GM12878 (cell line): ENCODE results near the gene MARS1. TPM values are rescaled to one million over a fixed set of nuclear protein-coding genes. Genes with fewer than 3 reads are reported as not detected.
A peak's percentile ranks its signal among the peaks of the same experiment; 100 is the strongest.

Source experiments
- ATF7 ChIP-seq: fragments of 450-650 bp; IDR thresholded peaks from 2 replicates; pipeline ENCODE4 v1.6.1; 2016; ENCODE audit warnings: low read depth, mild to moderate bottlenecking
- BACH1 ChIP-seq: fragments of 450-650 bp; IDR thresholded peaks from 2 replicates; pipeline ENCODE4 v1.6.1; 2017; ENCODE audit warnings: mild to moderate bottlenecking, borderline replicate concordance
- EZH2 ChIP-seq: IDR thresholded peaks from 2 replicates; pipeline ENCODE4 v1.6.1; 2012; ENCODE audit warnings: low read depth, mild to moderate bottlenecking, control low read depth, inconsistent platforms, low read length, borderline replicate concordance; ENCODE audit not compliant: control insufficient read depth
- FOXM1 ChIP-seq: IDR thresholded peaks from 2 replicates; pipeline ENCODE4 v1.6.1; 2012; ENCODE audit warnings: low read depth, mild to moderate bottlenecking, inconsistent platforms, low read length, moderate library complexity
- HSF1 ChIP-seq: fragments of 150-350 bp; IDR thresholded peaks from 2 replicates; pipeline ENCODE4 v1.6.1; 2014; ENCODE audit warnings: mild to moderate bottlenecking, low read depth, low read length
- IKZF1 ChIP-seq: fragments of 450-650 bp; conservative IDR thresholded peaks from 2 replicates; pipeline ENCODE4 v1.6.1; 2017; ENCODE audit warnings: antibody characterized with exemption, mild to moderate bottlenecking
- MEF2A ChIP-seq: IDR thresholded peaks from 2 replicates; pipeline ENCODE4 v1.6.1; 2011; ENCODE audit warnings: low read depth, mild to moderate bottlenecking, low read length, moderate library complexity; ENCODE audit not compliant: insufficient read depth
- NBN ChIP-seq: fragments of 450-650 bp; IDR thresholded peaks from 2 replicates; pipeline ENCODE4 v1.6.1; 2016
- PAX8 ChIP-seq: fragments of 450-650 bp; IDR thresholded peaks from 2 replicates; pipeline ENCODE4 v1.6.1; 2017; ENCODE audit warnings: mild to moderate bottlenecking, moderate library complexity
- PML ChIP-seq: IDR thresholded peaks from 2 replicates; pipeline ENCODE4 v1.6.1; 2012; ENCODE audit warnings: low read length, inconsistent platforms
- POLR2AphosphoS5 ChIP-seq: IDR thresholded peaks from 2 replicates; pipeline ENCODE4 v1.6.1; 2011; ENCODE audit warnings: mild to moderate bottlenecking, low read length, inconsistent platforms
- RAD51 ChIP-seq: fragments of 450-650 bp; IDR thresholded peaks from 2 replicates; pipeline ENCODE4 v1.6.1; 2016; ENCODE audit warnings: moderate library complexity, mild to moderate bottlenecking, inconsistent platforms
- SIN3A ChIP-seq: IDR thresholded peaks from 2 replicates; pipeline ENCODE4 v1.6.1; 2012; ENCODE audit warnings: low read depth, low read length, improper control_type of control experiment
- SP1 ChIP-seq: IDR thresholded peaks from one replicate; pipeline ENCODE4 v1.6.1; 2011; ENCODE audit warnings: low read depth, low read length
- TARDBP ChIP-seq: IDR thresholded peaks from 2 replicates; pipeline ENCODE4 v1.6.1; 2016; ENCODE audit warnings: borderline replicate concordance
- TCF3 ChIP-seq: IDR thresholded peaks from 2 replicates; pipeline ENCODE4 v1.6.1; 2012; ENCODE audit warnings: low read depth, mild to moderate bottlenecking, low read length, borderline replicate concordance; ENCODE audit not compliant: insufficient read depth
- ZBTB11 ChIP-seq: fragments of 450-650 bp; formaldehyde crosslinking; IDR thresholded peaks from 2 replicates; pipeline ENCODE4 v1.5.0; 2022; ENCODE audit warnings: mild to moderate bottlenecking, missing genetic modification characterization
- ZNF207 ChIP-seq: fragments of 450-650 bp; IDR thresholded peaks from 2 replicates; pipeline ENCODE4 v1.6.1; 2014; ENCODE audit warnings: antibody characterized with exemption, mild to moderate bottlenecking, borderline replicate concordance
- ZNF274 ChIP-seq: IDR thresholded peaks from one replicate; pipeline ENCODE4 v1.8.0; 2011; ENCODE audit not compliant: insufficient read length, insufficient read depth
- ZZZ3 ChIP-seq: IDR thresholded peaks from 2 replicates; pipeline ENCODE4 v1.6.1; 2011; ENCODE audit warnings: low read depth; ENCODE audit not compliant: control insufficient read depth, insufficient read length
- polyA plus RNA-seq, 11 experiments: library from polyadenylated mRNA; depleted of rRNA in 4 of 11; unstranded in 6 of 11; stranded (reverse) in 5 of 11; fragments of >200 nt; fragmentation: Nextera tagmentation in 4 of 11; fragmentation: Illumina TruSeq in 1 of 11; extraction: Ambion mirVana in 4 of 11; extraction: Trizol in 1 of 11; gene quantifications; 1 replicate in 1 of 11; 2 replicates in 10 of 11; pipeline versions ENCODE4 v1.2.1 to v1.2.3, GENCODE V29; 2011 to 2016; ENCODE audit warnings: inconsistent platforms in 2 of 11, missing spikeins in 2 of 11, low read depth in 1 of 11
- total RNA-seq, 4 experiments: library from RNA; depleted of rRNA in 3 of 4; stranded (reverse); fragments of >200 nt in 3 of 4; fragmentation: Illumina TruSeq in 1 of 4; extraction: Trizol in 1 of 4; gene quantifications; 2 replicates each; pipeline versions ENCODE4 v1.2.1 to v1.2.3, GENCODE V29; 2013 to 2021
- TF ChIP-seq, protein P1 (sequence below): IDR thresholded peaks from 2 replicates; pipeline ENCODE4 v1.6.1; 2012; ENCODE audit warnings: mild to moderate bottlenecking, low read depth, low read length

The MARS1 gene
- total and polyA plus RNA-seq, 10 of the 15 experiments (the other 5 are each of a cell fraction or from before 2014, with no cell fraction given), result 72.3 to 270 (median 153) TPM

GRCh38 chr12:57487597-57488401, at the start of gene MARS1 (continued):
- TF ChIP-seq HSF1 (peak; percentile 12; the same call in 1 of the 2 replicates), MEF2A (no peak), RAD51 (no peak; the same call in 1 of the 2 replicates), ATF7 (peak; percentile 82), FOXM1 (peak; percentile 22; the same call in 1 of the 2 replicates), NBN (peak; percentile 87), EZH2 (no peak), ZNF274 (no peak), IKZF1 (peak; percentile 92), ZBTB11 (no peak), PAX8 (no peak), TARDBP (peak; percentile 61), BACH1 (no peak), ZNF207 (peak; percentile 55; the same call in 1 of the 2 replicates), ZZZ3 (no peak), POLR2AphosphoS5 (peak; percentile 82; the same call in 1 of the 2 replicates), PML (peak; percentile 78; the same call in 1 of the 2 replicates), SIN3A (peak; percentile 69; the same call in 1 of the 2 replicates), TCF3 (no peak), SP1 (no peak)
- TF ChIP-seq, protein P1, sequence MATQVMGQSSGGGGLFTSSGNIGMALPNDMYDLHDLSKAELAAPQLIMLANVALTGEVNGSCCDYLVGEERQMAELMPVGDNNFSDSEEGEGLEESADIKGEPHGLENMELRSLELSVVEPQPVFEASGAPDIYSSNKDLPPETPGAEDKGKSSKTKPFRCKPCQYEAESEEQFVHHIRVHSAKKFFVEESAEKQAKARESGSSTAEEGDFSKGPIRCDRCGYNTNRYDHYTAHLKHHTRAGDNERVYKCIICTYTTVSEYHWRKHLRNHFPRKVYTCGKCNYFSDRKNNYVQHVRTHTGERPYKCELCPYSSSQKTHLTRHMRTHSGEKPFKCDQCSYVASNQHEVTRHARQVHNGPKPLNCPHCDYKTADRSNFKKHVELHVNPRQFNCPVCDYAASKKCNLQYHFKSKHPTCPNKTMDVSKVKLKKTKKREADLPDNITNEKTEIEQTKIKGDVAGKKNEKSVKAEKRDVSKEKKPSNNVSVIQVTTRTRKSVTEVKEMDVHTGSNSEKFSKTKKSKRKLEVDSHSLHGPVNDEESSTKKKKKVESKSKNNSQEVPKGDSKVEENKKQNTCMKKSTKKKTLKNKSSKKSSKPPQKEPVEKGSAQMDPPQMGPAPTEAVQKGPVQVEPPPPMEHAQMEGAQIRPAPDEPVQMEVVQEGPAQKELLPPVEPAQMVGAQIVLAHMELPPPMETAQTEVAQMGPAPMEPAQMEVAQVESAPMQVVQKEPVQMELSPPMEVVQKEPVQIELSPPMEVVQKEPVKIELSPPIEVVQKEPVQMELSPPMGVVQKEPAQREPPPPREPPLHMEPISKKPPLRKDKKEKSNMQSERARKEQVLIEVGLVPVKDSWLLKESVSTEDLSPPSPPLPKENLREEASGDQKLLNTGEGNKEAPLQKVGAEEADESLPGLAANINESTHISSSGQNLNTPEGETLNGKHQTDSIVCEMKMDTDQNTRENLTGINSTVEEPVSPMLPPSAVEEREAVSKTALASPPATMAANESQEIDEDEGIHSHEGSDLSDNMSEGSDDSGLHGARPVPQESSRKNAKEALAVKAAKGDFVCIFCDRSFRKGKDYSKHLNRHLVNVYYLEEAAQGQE, result no peak
